ENCODE data around the gene CHRM2.

The CHRM2 gene

DNA sequence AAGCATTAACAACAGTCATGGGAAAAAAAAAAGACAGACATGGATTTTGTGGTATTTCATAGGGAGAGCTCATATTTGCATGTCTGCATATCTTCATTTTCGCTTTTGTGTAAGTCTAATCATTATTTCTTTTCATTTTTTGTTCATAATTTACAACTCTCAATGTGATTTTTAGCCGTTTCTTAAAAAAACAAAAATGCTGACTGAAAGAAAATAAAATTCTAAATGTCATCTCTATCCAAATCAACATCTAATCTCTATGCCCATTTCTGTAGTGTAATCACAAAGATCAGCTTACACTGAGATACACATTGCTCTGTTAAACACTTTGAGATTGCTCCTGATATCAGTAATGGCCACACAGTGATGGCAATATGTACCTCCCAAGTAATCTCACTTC lies 29.2 kb downstream of the CHRM2 start:
- DNase-seq: no peak

- DNase-seq: no peak
Observed at GRCh38 chr7:136900005-136900404, 31.6 kb downstream of the CHRM2 start.

GRCh38 chr7:136910771-136911170 lies 42.3 kb downstream of the CHRM2 start:
- DNase-seq: no peak

- peak; percentile 50 for DNase-seq
Observed at GRCh38 chr7:136911344-136911743, 42.9 kb downstream of the CHRM2 start.

DNA sequence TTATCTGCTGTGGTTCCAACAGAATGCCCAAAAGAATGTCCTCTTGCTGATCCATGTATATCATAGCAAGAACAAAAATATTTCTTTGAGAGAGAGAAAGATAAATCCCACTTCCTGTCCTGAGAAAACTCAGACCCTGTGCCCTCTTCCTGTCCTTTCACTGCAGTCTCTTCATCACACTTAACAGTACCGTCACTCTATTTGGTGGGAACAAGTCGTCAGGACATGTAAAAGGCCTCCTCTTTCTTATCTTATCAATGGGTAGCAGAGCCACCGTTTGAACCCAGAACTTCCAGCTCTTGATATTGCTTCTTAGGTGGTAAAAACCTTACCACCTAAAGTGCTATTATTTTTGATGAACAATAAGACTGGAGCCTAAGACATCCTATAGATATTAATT lies 43.9 kb downstream of the CHRM2 start:
- no peak for DNase-seq

DNA sequence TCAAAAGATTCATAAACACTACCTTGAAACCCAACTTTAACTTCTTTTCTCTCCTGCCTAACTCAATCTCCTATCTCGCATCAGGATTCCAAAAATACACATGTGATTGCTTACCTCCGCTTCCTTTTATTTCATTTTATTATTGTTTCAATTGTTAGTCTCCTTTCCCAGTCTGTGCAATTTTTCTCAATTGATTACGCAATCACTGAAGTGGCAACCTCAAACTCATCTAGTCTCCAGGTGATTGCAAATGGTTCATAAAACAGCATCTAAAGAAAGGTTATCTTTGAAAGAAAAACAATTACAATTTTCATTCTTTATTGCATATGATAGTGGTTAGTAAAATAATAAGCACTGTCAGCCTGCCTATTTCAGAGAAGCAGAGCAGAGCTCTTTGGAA lies 45.6 kb downstream of the CHRM2 start:
- no peak for DNase-seq

GRCh38 chr7:136919820-136920219 lies 51.4 kb downstream of the CHRM2 start:
- DNase-seq: no peak

DNA sequence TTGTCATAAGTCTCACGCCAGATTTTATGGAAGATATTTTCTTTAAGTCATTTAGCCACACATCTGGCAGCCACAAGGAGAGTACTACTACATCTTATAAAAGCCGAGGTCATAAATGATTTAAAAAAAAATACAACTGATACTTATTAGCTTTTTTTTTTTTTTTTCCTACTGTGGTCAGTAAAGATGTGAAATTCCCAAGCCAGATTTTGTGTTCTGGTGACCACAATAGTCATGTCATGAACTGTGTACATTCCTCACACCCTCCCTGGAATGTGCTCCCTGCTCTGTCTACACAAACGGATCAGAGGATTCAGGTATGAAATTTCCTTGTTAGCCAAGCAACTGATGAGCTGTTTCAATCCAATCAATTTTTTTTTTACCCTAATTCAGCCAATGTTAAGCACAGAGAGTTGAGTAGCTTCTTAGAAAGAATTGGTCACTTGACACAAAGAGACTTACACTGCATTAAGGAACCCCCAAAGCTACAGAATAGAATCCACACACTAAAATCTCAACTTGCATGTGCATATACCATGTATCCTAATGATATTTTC lies 54.7 kb downstream of the CHRM2 start:
- peak; percentile 82 for DNase-seq

DNA sequence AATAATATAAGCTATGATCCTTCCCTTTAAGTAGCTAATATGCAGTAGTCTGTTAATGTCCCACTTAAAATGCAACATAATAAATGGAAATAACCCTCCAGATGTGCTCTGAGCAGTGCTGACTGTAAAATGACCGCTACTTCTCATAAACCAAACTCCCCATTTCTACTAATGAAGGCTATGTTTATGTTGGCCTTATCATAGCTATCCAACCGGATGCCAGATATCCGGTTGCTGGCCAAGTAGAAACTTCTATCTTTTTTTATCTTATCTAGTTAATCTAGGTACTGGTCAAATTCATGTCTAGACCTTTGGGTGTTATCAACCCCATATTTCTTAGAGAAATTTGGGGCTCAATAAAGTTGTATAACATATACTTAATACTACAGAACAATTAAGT lies 56.6 kb downstream of the CHRM2 start:
- DNase-seq: peak; percentile 45

DNA sequence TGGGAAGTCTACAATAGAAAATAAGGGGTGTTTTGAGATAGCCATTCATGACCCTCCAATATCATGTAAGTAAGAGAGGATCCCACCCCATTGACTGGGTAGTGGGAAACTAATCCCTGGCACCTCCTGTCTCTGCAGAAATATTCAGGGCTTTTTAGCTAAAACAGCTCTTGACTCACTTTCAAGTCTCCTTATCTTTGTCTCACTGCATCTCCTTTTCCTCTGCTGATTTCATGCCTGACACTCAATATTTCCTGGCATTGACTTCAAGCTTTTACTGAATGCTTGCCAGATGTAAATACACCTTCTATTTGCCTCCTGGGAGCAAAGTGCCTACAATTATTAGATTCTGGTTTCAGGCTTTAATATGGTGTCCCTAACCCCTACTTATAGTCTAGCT lies 57.1 kb downstream of the CHRM2 start:
- DNase-seq: no peak

GRCh38 chr7:136931169-136931867 lies 62.9 kb downstream of the CHRM2 start:
- no peak for DNase-seq

GRCh38 chr7:136937436-136937835 lies 69.0 kb downstream of the CHRM2 start:
- no peak for DNase-seq

DNA sequence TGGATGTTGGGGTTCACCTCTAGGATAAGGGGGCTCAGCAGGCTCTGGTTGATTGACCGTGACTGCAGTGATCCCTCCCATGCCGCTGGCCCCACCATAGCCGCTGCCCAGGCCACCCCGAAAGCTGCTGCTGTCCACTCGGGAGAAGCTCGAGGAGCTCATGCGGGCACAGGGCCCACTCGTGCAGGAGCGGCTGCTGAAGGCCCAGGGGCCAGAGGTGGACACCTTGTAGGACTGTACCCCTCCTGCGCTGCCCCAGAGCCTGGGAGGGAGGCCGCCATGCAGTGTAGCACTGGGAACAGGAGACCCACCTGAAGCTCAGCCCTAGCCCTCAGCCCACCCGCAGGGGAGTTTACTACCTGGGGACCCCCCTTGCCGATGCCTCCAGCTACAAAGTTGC lies 70.0 kb downstream of the CHRM2 start:
- no peak for DNase-seq

DNA sequence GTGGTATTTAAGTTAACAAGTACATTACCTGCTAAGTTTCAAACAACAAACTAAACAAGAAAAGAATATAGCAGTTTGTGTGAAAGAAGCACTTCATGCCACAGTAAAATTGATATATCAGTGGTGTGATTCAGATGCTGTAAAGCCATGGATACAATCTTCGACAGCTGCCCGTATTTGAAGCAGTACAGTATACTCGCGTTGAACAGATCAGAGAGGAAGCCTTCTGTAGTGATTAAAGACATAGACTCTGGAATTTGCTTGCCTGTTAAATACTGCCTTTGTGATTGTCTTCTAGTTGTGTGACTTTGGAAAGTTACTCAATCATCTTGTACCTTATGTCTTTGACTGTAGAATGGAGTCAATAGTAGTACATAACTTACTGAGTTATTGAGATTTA lies 71.7 kb downstream of the CHRM2 start:
- no peak for DNase-seq

DNA sequence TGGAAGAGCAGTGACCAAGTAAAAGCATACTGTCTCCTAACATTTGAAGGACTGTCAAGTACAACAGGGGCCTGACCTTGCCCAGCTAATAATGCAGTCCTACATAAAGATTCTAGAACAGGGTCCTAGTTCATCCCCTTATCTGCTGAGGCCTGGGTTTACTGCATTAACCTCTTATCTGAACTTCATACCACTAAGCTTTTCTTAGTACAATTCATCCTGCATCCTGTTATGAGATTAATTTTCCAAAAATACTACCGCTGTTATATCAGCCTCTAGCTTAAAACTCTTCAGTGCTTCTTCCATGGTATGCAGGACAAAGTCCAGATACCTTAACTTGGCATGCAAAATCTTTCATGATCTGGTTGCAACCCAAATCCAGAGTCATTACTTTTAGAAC lies 72.5 kb downstream of the CHRM2 start:
- no peak for DNase-seq

GRCh38 chr7:136941816-136942215 lies 73.4 kb downstream of the CHRM2 start:
- no peak for DNase-seq

GRCh38 chr7:136942401-136942800 lies 73.9 kb downstream of the CHRM2 start:
- DNase-seq: no peak

DNA sequence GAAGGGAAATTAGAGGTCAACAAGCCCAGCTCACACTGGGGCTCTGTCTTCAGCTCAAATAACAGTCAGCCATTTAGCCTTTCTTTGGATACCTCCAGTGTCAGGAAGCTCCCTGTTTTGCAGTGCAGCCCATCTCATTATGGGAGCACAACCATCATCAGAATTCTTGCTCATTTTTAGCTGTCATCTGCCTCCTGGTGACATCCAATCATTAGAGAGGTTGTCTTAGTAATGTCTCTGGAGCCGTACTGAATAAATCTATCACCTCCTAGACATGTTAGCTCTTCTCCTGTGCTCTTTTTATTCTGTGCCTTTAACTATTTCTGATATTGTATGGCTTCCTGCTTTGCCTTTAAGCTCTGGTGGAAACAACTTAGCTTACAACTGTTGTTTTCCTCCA lies 74.5 kb downstream of the CHRM2 start:
- no peak for DNase-seq

DNA sequence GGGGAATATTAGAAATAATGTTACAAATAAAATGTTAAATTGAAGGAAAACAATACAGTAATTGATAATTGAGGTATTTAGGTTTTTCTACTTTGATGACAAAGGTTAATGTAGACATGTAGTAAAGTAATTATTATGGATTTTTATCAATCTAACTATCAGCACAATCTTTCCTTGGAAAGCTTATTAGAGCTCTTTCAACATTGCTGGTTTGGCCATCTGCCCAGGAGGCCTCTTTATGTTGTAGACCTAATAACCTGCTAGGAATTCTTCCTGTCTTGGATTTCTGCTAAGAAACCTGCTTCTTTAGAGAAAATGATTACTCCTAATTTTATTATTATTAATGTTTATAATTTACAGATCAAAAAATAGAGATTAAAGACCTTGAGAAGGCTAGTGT lies 78.9 kb downstream of the CHRM2 start:
- peak; percentile 61 for DNase-seq

GRCh38 chr7:136950331-136950730 lies 81.9 kb downstream of the CHRM2 start:
- peak; percentile 38 for DNase-seq

- peak; percentile 84 for DNase-seq
Observed at GRCh38 chr7:136953386-136953785, 84.9 kb downstream of the CHRM2 start.

DNA sequence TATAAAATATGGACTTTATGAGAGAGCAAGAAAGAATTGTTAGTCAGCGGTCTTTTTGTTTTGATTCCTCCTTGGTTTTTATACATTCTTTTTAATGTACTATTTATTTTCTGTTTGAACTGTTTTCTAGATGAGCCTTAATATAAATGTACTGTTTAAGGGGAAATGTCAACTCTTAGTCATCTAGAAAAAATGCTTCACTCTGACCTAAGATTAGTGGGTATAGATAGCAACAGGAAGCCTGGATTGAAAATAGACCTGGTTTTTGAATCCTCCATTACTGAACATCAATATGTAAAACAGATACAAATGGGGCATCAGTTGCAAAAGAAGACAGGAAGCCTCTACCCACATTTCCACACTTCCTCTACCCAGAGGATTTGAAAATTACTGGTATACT lies 87.8 kb downstream of the CHRM2 start:
- DNase-seq: peak; percentile 86

DNA sequence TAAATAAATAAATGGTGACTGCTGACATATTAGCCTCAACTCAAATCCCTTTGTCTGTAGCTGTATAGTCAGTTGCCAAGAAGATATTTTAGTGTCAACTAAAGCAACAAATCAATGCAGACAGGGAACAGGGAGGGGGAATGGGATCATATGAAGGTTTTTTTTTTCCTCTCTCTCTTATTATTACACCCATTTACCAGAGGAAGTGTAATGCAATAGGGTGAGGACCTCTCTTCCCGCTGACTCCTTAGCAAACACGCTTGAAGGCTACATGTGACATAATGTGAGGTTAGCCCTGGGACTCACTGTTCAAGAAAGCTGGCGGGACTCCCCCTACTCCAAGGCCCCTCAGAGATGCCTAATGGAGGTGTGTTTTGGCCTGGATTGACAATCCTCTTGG lies 88.2 kb downstream of the CHRM2 start:
- no peak for DNase-seq

DNA sequence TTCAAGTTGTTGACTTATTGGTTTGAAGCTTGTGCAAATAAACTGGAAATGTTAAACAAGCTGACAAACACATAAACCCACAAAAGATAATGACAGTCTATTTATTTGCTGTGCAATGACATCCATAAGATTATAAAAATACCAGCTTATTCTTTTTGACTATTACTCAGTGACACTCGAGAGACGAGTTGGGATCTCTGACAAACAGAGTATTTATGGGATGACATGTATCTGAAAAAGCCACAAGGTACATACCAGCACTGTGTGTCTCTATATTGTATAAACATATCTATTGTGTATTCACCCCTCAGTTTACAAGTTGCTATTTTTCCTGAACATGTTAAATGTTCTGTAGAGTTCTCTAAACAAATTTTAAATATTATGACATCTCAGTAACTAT lies 88.9 kb downstream of the CHRM2 start:
- DNase-seq: peak; percentile 61

DNA sequence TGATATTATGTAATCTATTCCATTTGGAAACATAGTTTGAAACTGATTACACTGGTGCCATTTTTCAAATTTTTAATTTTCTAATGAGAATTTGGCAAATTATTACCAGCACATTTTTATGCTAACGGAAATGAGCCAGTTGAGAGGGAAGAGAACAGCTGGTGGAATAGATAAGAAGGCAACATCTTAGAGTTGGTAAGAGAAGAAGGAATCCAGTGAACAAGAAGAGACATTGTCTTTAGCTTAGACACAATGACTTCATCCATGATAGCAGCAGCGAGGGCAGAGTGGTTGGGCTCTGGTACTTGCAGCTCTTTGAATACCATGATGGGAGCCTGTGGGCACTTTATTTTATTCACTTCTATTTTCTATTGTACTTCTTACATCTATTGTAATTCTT lies 89.6 kb downstream of the CHRM2 start:
- no peak for DNase-seq

Data from EL (cell line).